Left ventricle myocardium inferior (tissue), 1 donor: ENCODE data around the gene SLC26A11. TPM values are rescaled to one million over a fixed set of nuclear protein-coding genes. Genes with fewer than 3 reads are reported as not detected.

Experiments
- DNase-seq: peaks from one replicate; pipeline ENCODE4 v3.0.0-alpha.2; 2020
- H3K27ac ChIP-seq: fragments of 200-600 bp; replicated peaks from 2 replicates; pipeline ENCODE4 v1.8.0; 2021
- H3K27me3 ChIP-seq: fragments of 200-600 bp; 2 replicates; pipeline ENCODE4 v1.8.0; 2021; ENCODE audit warnings: low read depth
- H3K36me3 ChIP-seq: fragments of 200-600 bp; 2 replicates; pipeline ENCODE4 v1.8.0; 2021
- H3K4me1 ChIP-seq: fragments of 200-600 bp; 2 replicates; pipeline ENCODE4 v1.8.0; 2021
- H3K4me3 ChIP-seq: fragments of 200-600 bp; 2 replicates; pipeline ENCODE4 v1.8.0; 2021; ENCODE audit warnings: mild to moderate bottlenecking, moderate library complexity
- H3K9me3 ChIP-seq: fragments of 200-600 bp; replicated peaks from 2 replicates; pipeline ENCODE4 v1.8.0; 2021
- CTCF ChIP-seq: fragments of 200-600 bp; IDR thresholded peaks from 2 replicates; pipeline ENCODE4 v1.8.0; 2021; ENCODE audit warnings: antibody characterized with exemption, mild to moderate bottlenecking, borderline replicate concordance
- intact Hi-C: fragments of 100-400 bp; cut with micrococcal nuclease; formaldehyde crosslinking; loops from one replicate; pipeline ENCODE4 v1.11.0; 2022
- total RNA-seq: library from RNA; stranded (reverse); fragmentation: NEBNext Ultra II Directional; extraction: Animal tissue kit (Norgen Biotek cat#: 25700); gene quantifications from one replicate; pipeline ENCODE4 v1.2.1, GENCODE V29; 2021
- donor health status: DM: no; HTN: yes; CAD: no; lungs with severe emphysema.

Gene SLC26A11
- total RNA-seq, 1 donor from 2014 or later, result 4.1 TPM

- intact Hi-C loops, result no loop called here
- Histone ChIP-seq H3K4me1 (peaks cover 59% of the 10 kb centered on the region), H3K4me3 (peak overlapping the region; percentile 97), H3K27me3 (no peaks in the 10 kb centered on the region), H3K36me3 (peaks cover 26% of the 10 kb centered on the region), H3K27ac (peak overlapping the region; percentile 99), H3K9me3 (no peaks in the 10 kb centered on the region)
- no peak for DNase-seq
- TF ChIP-seq CTCF, result no peak
Measured at GRCh38 chr17:80264205-80265075, 44.2 kb downstream of the SLC26A11 start.

- Histone ChIP-seq H3K4me3 (no peak overlapping the region), H3K27ac (no peak overlapping the region), H3K9me3 (no peaks in the 10 kb centered on the region), H3K27me3 (no peaks in the 10 kb centered on the region), H3K36me3 (peaks cover 33% of the 10 kb centered on the region), H3K4me1 (peaks cover 52% of the 10 kb centered on the region)
- intact Hi-C loops, result no loop called here
- TF ChIP-seq CTCF, result no peak
- DNase-seq, result no peak
Measured at GRCh38 chr17:80265205-80266068, 45.2 kb downstream of the SLC26A11 start.

GRCh38 chr17:80267391-80267790 is 47.2 kb downstream of the SLC26A11 start:
- Histone ChIP-seq H3K27me3 (no peaks in the 10 kb centered on the region), H3K27ac (no peak overlapping the region), H3K4me1 (peaks cover 36% of the 10 kb centered on the region), H3K4me3 (no peak overlapping the region), H3K36me3 (peaks cover 33% of the 10 kb centered on the region), H3K9me3 (no peaks in the 10 kb centered on the region)
- intact Hi-C loops, result no loop called here
- no peak for DNase-seq
- TF ChIP-seq CTCF, result no peak

GRCh38 chr17:80268427-80268826 is 48.2 kb downstream of the SLC26A11 start:
- no peak for DNase-seq
- intact Hi-C loops, result no loop called here
- Histone ChIP-seq H3K9me3 (no peaks in the 10 kb centered on the region), H3K27me3 (no peaks in the 10 kb centered on the region), H3K4me1 (peaks cover 26% of the 10 kb centered on the region), H3K4me3 (no peak overlapping the region), H3K36me3 (peaks cover 39% of the 10 kb centered on the region), H3K27ac (no peak overlapping the region)
- no peak for TF ChIP-seq CTCF

- no peak for DNase-seq
- H3K27me3 ChIP-seq, result no peaks in the 10 kb centered on the region
- no peaks in the 10 kb centered on the region for H3K9me3 ChIP-seq
- H3K36me3 ChIP-seq, result peaks cover 47% of the 10 kb centered on the region
- H3K4me3 ChIP-seq, result no peak overlapping the region
- no peak for TF ChIP-seq CTCF
- H3K4me1 ChIP-seq, result peaks cover 16% of the 10 kb centered on the region
- no peak overlapping the region for H3K27ac ChIP-seq
- intact Hi-C loops, result no loop called here
Measured at GRCh38 chr17:80269405-80269807, 49.2 kb downstream of the SLC26A11 start.
